ENCODE measurements around the gene NOX5.

NOX5 gene

DNA sequence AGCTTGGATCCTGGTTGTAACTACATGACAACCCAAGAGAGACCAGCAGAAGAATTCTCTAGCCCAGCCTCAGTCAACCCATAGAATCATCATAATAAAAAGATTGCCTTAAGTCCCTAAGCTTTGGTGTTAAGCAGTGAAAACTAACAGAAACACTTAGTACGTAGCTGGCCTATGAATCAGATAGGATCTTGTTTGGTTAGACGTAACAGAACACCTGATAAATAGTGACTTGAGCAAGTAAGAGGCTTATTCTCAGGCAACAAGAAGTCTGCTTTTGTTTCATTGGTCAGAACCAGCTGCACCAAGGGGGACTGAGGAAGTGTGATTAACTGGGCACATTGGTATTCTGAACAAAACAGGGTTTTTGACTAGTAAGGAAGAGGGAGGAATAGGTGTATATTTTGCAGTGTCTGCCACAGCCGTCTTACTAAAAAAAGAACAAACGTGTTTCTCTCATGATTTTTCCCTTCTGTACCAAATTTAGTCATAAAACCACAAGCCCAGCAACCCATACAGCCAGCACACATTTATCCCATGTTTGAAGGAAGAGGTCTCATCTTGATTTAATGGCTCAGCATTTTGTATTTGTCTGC is 92.6 kb downstream of the NOX5 start:
- no peak for DNase-seq
